ENCODE results near the gene SLC41A3. TPM values are rescaled to one million over a fixed set of nuclear protein-coding genes. Genes with fewer than 3 reads are reported as not detected.

The SLC41A3 gene
- total RNA-seq, 2 donors from 2014 or later: 32.2 to 131 TPM

DNA sequence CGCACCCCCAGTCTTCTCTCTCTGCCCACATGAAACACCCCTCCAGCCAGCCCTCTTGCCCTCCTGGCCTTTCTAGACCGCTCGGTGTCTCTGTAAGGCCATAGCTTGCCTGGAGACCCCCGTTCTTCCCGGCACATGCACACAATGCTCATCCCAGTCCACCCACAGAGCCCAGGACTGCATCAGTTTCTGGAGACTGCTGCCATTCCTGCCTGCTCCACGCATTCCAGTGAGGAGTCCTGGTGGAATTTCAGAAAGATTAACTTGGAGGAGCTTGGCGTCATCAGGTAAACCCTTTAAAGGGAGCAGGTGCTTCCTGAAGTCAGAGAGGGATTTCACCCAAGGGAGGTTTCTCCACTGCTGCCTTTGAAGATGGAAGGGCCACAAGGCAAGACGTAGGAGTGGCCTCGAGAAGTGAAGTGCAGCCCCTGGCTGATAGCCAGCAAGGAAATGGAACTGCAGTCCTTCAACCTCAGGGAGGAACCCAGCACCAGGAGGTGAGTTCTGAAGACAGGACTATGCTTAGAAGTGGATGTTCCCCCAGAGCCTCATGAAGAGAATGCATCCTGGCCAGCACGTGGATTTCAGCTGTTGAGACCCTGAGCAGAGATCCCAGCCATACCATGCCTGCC, 19.2 kb downstream of the SLC41A3 start:
- TF ChIP-seq, protein P1, sequence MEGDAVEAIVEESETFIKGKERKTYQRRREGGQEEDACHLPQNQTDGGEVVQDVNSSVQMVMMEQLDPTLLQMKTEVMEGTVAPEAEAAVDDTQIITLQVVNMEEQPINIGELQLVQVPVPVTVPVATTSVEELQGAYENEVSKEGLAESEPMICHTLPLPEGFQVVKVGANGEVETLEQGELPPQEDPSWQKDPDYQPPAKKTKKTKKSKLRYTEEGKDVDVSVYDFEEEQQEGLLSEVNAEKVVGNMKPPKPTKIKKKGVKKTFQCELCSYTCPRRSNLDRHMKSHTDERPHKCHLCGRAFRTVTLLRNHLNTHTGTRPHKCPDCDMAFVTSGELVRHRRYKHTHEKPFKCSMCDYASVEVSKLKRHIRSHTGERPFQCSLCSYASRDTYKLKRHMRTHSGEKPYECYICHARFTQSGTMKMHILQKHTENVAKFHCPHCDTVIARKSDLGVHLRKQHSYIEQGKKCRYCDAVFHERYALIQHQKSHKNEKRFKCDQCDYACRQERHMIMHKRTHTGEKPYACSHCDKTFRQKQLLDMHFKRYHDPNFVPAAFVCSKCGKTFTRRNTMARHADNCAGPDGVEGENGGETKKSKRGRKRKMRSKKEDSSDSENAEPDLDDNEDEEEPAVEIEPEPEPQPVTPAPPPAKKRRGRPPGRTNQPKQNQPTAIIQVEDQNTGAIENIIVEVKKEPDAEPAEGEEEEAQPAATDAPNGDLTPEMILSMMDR (IDR thresholded peaks at IDR 0.05): no peak
- TF ChIP-seq POLR2AphosphoS5 (IDR thresholded peaks at IDR 0.05) (no peak), POLR2A (IDR thresholded peaks at IDR 0.05) (no peak)
- Histone ChIP-seq H3K36me3 (no peaks in the 10 kb centered on the region), H3K4me3 (no peak overlapping the region), H3K27ac (no peak overlapping the region), H3K4me1 (replicated peaks) (no peaks in the 10 kb centered on the region), H3K9me3 (no peaks in the 10 kb centered on the region), H3K27me3 (replicated peaks; ENCODE audit: insufficient read depth) (no peaks in the 10 kb centered on the region)
- intact Hi-C loops (cut with DNase I): no loop called here
- no peak for DNase-seq (ENCODE audit: low spot score)
- WGBS: 79% methylated on average over 10 of the region's 10 CpGs

- intact Hi-C loops (cut with DNase I): no loop called here
- TF ChIP-seq POLR2A (IDR thresholded peaks at IDR 0.05): no peak
- no peak for TF ChIP-seq POLR2AphosphoS5 (IDR thresholded peaks at IDR 0.05)
- TF ChIP-seq, protein P1 (IDR thresholded peaks at IDR 0.05): no peak
- no peaks in the 10 kb centered on the region for H3K9me3 ChIP-seq
- 97% methylated on average over 8 of the region's 8 CpGs for WGBS
- no peak for DNase-seq (ENCODE audit: low spot score)
- no peaks in the 10 kb centered on the region for H3K27me3 ChIP-seq (replicated peaks; ENCODE audit: insufficient read depth)
- H3K27ac ChIP-seq: no peak overlapping the region
- H3K4me1 ChIP-seq (replicated peaks): no peaks in the 10 kb centered on the region
- no peak overlapping the region for H3K4me3 ChIP-seq
- H3K36me3 ChIP-seq: no peaks in the 10 kb centered on the region
These were observed 20.5 kb downstream of the SLC41A3 start for GRCh38 chr3:126063358-126063965.

GRCh38 chr3:126061301-126062032, 22.5 kb downstream of the SLC41A3 start:
- intact Hi-C loops (cut with DNase I): no loop called here
- H3K36me3 ChIP-seq: no peaks in the 10 kb centered on the region
- no peaks in the 10 kb centered on the region for H3K4me1 ChIP-seq (replicated peaks)
- 86% methylated on average over 8 of the region's 8 CpGs for whole genome bisulfite sequencing
- no peak overlapping the region for H3K27ac ChIP-seq
- no peak for DNase-seq (ENCODE audit: low spot score)
- TF ChIP-seq, protein P1 (IDR thresholded peaks at IDR 0.05): no peak
- no peak for TF ChIP-seq POLR2A (IDR thresholded peaks at IDR 0.05)
- TF ChIP-seq POLR2AphosphoS5 (IDR thresholded peaks at IDR 0.05): no peak
- no peaks in the 10 kb centered on the region for H3K9me3 ChIP-seq
- no peaks in the 10 kb centered on the region for H3K27me3 ChIP-seq (replicated peaks; ENCODE audit: insufficient read depth)
- no peak overlapping the region for H3K4me3 ChIP-seq

DNA sequence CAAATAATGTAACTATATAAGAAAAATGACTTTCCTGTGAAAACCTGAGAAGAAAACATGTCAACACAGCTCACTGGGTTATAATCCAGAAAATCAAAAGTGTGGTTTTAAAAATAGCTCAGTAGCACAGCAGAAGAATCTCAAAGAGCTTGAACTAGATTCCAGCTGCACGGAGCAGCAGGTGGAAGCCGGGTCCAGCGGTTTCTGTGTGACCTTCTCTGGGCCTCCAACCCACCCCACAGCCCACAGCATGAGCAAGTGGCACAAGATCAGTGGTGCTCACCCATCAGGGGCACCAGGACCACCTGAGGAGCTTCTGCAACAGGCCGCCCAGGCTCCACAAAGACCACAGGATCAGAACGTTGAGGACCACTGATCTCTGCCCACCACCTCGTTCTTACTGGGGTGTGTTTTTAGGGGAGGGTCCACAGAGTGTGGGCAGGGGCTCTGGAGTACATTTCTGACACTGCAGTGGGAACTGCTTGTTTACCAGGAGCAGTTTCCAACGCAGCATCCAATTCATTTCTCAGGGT, 23.2 kb downstream of the SLC41A3 start:
- no peak for DNase-seq (ENCODE audit: low spot score)
- Histone ChIP-seq H3K27me3 (replicated peaks; ENCODE audit: insufficient read depth) (no peaks in the 10 kb centered on the region), H3K4me3 (no peak overlapping the region), H3K4me1 (replicated peaks) (no peaks in the 10 kb centered on the region), H3K36me3 (no peaks in the 10 kb centered on the region), H3K27ac (no peak overlapping the region), H3K9me3 (no peaks in the 10 kb centered on the region)
- TF ChIP-seq POLR2AphosphoS5 (IDR thresholded peaks at IDR 0.05): no peak
- TF ChIP-seq, protein P1 (IDR thresholded peaks at IDR 0.05): no peak
- no peak for TF ChIP-seq POLR2A (IDR thresholded peaks at IDR 0.05)
- 89% methylated on average over 7 of the region's 7 CpGs for WGBS
- intact Hi-C loops (cut with DNase I): no loop called here
